Activated CD8-positive, alpha-beta T cell treated with anti-CD3 and anti-CD28 coated beads, Interleukin-2, amount 10 ng/mL, durations not matched to agents 7 days and 5 days (primary cell): ENCODE measurements around the gene PPWD1. TPM values are rescaled to one million over a fixed set of nuclear protein-coding genes. Genes with fewer than 3 reads are reported as not detected.

ENCODE experiments used
- ATAC-seq: fragments of 150-1000 bp; cut with Tn5 transposase; one replicate; pipeline ENCODE4 v1.10.0; 2021; ENCODE audit warnings: moderate library complexity
- CTCF ChIA-PET: fragments of 350-600 bp; sonication (Branson Sonifier 250); formaldehyde crosslinking; loops from one replicate; lab custom pipeline; 2021; ENCODE audit warnings: antibody characterized with exemption; lab: Charles Lee
- POLR2A ChIA-PET: fragments of 350-600 bp; sonication (Branson Sonifier 250); formaldehyde crosslinking; loops from one replicate; lab custom pipeline; 2021; ENCODE audit warnings: antibody characterized with exemption; lab: Charles Lee
- DNase-seq: peaks from one replicate; pipeline ENCODE4 v3.0.0-alpha.2; 2020
- H3K27ac Mint-ChIP-seq: one replicate; pipeline ENCODE4 v1.8.0; 2021; ENCODE audit warnings: mild to moderate bottlenecking, mixed read lengths
- H3K27me3 Mint-ChIP-seq: one replicate; pipeline ENCODE4 v1.8.0; 2021; ENCODE audit warnings: low read depth, mixed read lengths
- H3K36me3 Mint-ChIP-seq: one replicate; pipeline ENCODE4 v1.8.0; 2021; ENCODE audit warnings: low read depth, mixed read lengths
- H3K4me1 Mint-ChIP-seq: one replicate; pipeline ENCODE4 v1.8.0; 2021; ENCODE audit warnings: low read depth, mixed read lengths
- H3K4me3 Mint-ChIP-seq: one replicate; pipeline ENCODE4 v1.8.0; 2021; ENCODE audit warnings: mild to moderate bottlenecking, mixed read lengths
- H3K9me3 Mint-ChIP-seq: one replicate; pipeline ENCODE4 v1.8.0; 2022; ENCODE audit warnings: mixed read lengths; ENCODE audit not compliant: insufficient read depth
- total RNA-seq, 2 experiments: library from RNA; stranded (reverse); gene quantifications; one replicate each; pipeline ENCODE4 v1.2.3, GENCODE V29; 2021

Gene PPWD1
- total RNA-seq, 2 experiments from 2014 or later, result 46.5 to 47.7 TPM

GRCh38 chr5:65623482-65623881, 60.4 kb downstream of the PPWD1 start:
- Mint-ChIP-seq H3K36me3 (peaks cover 8% of the 10 kb centered on the region), H3K4me3 (peak overlapping the region; percentile 89), H3K27me3 (no peaks in the 10 kb centered on the region), H3K9me3 (no peaks in the 10 kb centered on the region), H3K4me1 (peaks cover 31% of the 10 kb centered on the region), H3K27ac (peak overlapping the region; percentile 97)
- CTCF ChIA-PET, result interaction anchor here (0.9 to 1.6 kb wide), 5 partner anchors 10 to 140 kb away, joined by 3 to 8 read pairs (median 4); no protein-coding TSS in a partner anchor
- no peak for ATAC-seq
- DNase-seq, result no peak
- POLR2A ChIA-PET, result interaction anchor here (0.7 to 2.0 kb wide), 7 partner anchors 10 to 344 kb away, joined by 3 to 25 read pairs (median 4); partner anchors contain the start of genes CENPK and PPWD1

GRCh38 chr5:65624025-65624570, 61.0 kb downstream of the PPWD1 start, which contains the start of gene TRIM23:
TSS of gene TRIM23 (minus strand) at chr5:65624333. CDS start at chr5:65624274, 59 bp downstream.
- Mint-ChIP-seq H3K27ac (peak within 1 kb of the TSS; percentile 97), H3K36me3 (peaks cover 8% of the 10 kb centered on the region), H3K27me3 (no peaks in the 10 kb centered on the region), H3K4me1 (peaks cover 31% of the 10 kb centered on the region), H3K9me3 (no peaks in the 10 kb centered on the region), H3K4me3 (peak within 1 kb of the TSS; percentile 89)
- peak; percentile 95 for DNase-seq
- ChIA-PET CTCF (interaction anchor here (0.6 to 1.6 kb wide), 7 partner anchors 10 to 141 kb away, joined by 3 to 8 read pairs (median 3); no protein-coding TSS in a partner anchor), POLR2A (interaction anchor here (0.7 to 2.0 kb wide), 9 partner anchors 11 to 343 kb away, joined by 3 to 25 read pairs (median 4); partner anchors contain the start of genes CENPK, ERBIN and PPWD1)
- peak; percentile 98 for ATAC-seq

- ATAC-seq, result peak; percentile 79
- Mint-ChIP-seq H3K9me3 (no peaks in the 10 kb centered on the region), H3K4me1 (peaks cover 35% of the 10 kb centered on the region), H3K36me3 (peaks cover 13% of the 10 kb centered on the region), H3K27me3 (no peaks in the 10 kb centered on the region), H3K4me3 (peak within 1 kb of the TSS; percentile 89), H3K27ac (peak within 1 kb of the TSS; percentile 97)
- CTCF ChIA-PET, result interaction anchor here (0.6 to 1.4 kb wide), 4 partner anchors 13 to 98 kb away, joined by 3 to 5 read pairs (median 4); partner anchors contain the start of genes CENPK and PPWD1
- POLR2A ChIA-PET, result interaction anchor here (0.6 to 2.0 kb wide), 8 partner anchors 41 to 1542 kb away, joined by 3 to 25 read pairs (median 4); partner anchors contain the start of genes CENPK, ERBIN and PPWD1
- DNase-seq, result peak; percentile 90
Observed at GRCh38 chr5:65624571-65625555, 61.8 kb downstream of the PPWD1 start, which contains the start of the genes SHLD3 and TRAPPC13. TSS of gene SHLD3 (plus strand) at chr5:65625027. CDS start at chr5:65629588, 4,561 bp downstream. TSS of gene TRAPPC13 (plus strand) at chr5:65625027. CDS start at chr5:65625061, 34 bp downstream.

- DNase-seq (no peak), ATAC-seq (no peak)
- ChIA-PET CTCF (interaction anchor here (1.4 kb wide), 1 partner anchor 63 kb away, joined by 4 read pairs; the partner anchor contains the start of genes CENPK and PPWD1), POLR2A (interaction anchor here (0.6 to 1.5 kb wide), 4 partner anchors 63 to 1542 kb away, joined by 3 to 7 read pairs (median 5); partner anchors contain the start of genes CENPK and PPWD1)
- Mint-ChIP-seq H3K27ac (peak overlapping the region; percentile 73), H3K36me3 (peaks cover 18% of the 10 kb centered on the region), H3K4me1 (peaks cover 36% of the 10 kb centered on the region), H3K9me3 (no peaks in the 10 kb centered on the region), H3K4me3 (peak overlapping the region; percentile 89), H3K27me3 (no peaks in the 10 kb centered on the region)
Observed at GRCh38 chr5:65625743-65626142, 62.6 kb downstream of the PPWD1 start.

GRCh38 chr5:65630981-65631380, 67.9 kb downstream of the PPWD1 start:
- H3K36me3 Mint-ChIP-seq, result peaks cover 19% of the 10 kb centered on the region
- DNase-seq (no peak), ATAC-seq (no peak)
- ChIA-PET CTCF (no interaction called here), POLR2A (no interaction called here)
- H3K27me3 Mint-ChIP-seq, result no peaks in the 10 kb centered on the region
- H3K4me1 Mint-ChIP-seq, result peaks cover 18% of the 10 kb centered on the region
- no peak overlapping the region for H3K4me3 Mint-ChIP-seq
- H3K9me3 Mint-ChIP-seq, result no peaks in the 10 kb centered on the region
- no peak overlapping the region for H3K27ac Mint-ChIP-seq

Other genes starting within 250 kb of the PPWD1 start
- 1 to 10 TPM; 1.8 to 3.4 TPM for gene ADAMTS6, start 81.4 kb upstream of the PPWD1 start, total RNA-seq
- 100 to 1,000 TPM in 1 of 2 experiments, 10 to 100 TPM in 1; 97.8 to 110 TPM for gene CENPK, start 128 bp upstream of the PPWD1 start, total RNA-seq
- gene TRIM23, start 61.0 kb downstream of the PPWD1 start, total RNA-seq, result 1 to 10 TPM; 7.0 to 8.9 TPM
- gene SHLD3, start 61.7 kb downstream of the PPWD1 start, total RNA-seq, result 1 to 10 TPM; 5.1 to 5.3 TPM
- 10 to 100 TPM; 21.9 to 22.2 TPM for gene TRAPPC13, start 61.7 kb downstream of the PPWD1 start, total RNA-seq
- 10 to 100 TPM; 17.5 to 18.4 TPM for gene SGTB, start 158.8 kb downstream of the PPWD1 start, total RNA-seq
- gene NLN, start 158.9 kb downstream of the PPWD1 start, total RNA-seq, result 10 to 100 TPM; 13.9 to 14.3 TPM